Ectodermal cell (in vitro differentiated cells): ENCODE measurements around the gene BAIAP2.
"Not testable (repeated sequence)": the region's sequence is repeated elsewhere in the genome, so short reads cannot be mapped to it uniquely, and the experiment has no call there.

Experiments used
- H3K27ac ChIP-seq: 2 replicates; pipeline ENCODE4 v1.7.0; 2013; ENCODE audit warnings: mild to moderate bottlenecking, low read depth, low read length; ENCODE audit not compliant: insufficient read depth, poor library complexity, severe bottlenecking
- H3K27me3 ChIP-seq: 2 replicates; pipeline ENCODE4 v1.7.0; 2013; ENCODE audit warnings: mild to moderate bottlenecking, low read length; ENCODE audit not compliant: insufficient read depth, control insufficient read depth, poor library complexity, severe bottlenecking
- H3K36me3 ChIP-seq: one replicate; pipeline ENCODE4 v1.7.0; 2013; ENCODE audit warnings: low read length; ENCODE audit not compliant: control insufficient read depth, insufficient read depth
- H3K4me1 ChIP-seq: one replicate; pipeline ENCODE4 v1.7.0; 2013; ENCODE audit warnings: low read length; ENCODE audit not compliant: control insufficient read depth, insufficient read depth
- H3K4me3 ChIP-seq: 2 replicates; pipeline ENCODE4 v1.7.0; 2013; ENCODE audit warnings: low read depth, low read length, control low read depth; ENCODE audit not compliant: insufficient read depth
- H3K9me3 ChIP-seq: 2 replicates; pipeline ENCODE4 v1.7.0; 2013; ENCODE audit warnings: mild to moderate bottlenecking, low read length, moderate library complexity; ENCODE audit not compliant: control insufficient read depth
- WGBS, 2 experiments: methylation state at CpG; one replicate each; pipeline ENCODE4 v1.1.7; 2013; ENCODE audit warnings: missing lambda C conversion rate in 2 of 2; 5-methylcytosine and 5-hydroxymethylcytosine counted together

Gene BAIAP2

GRCh38 chr17:81030312-81030711 is 4.6 kb upstream of the BAIAP2 start:
- not testable (repeated sequence) for H3K4me3 ChIP-seq, H3K9me3 ChIP-seq, H3K36me3 ChIP-seq, H3K27ac ChIP-seq
- Histone ChIP-seq H3K4me1 (peaks cover 20% of the 10 kb centered on the region), H3K27me3 (peaks cover 12% of the 10 kb centered on the region)
- 92 to 96% methylated on average over 9 of the region's 9 CpGs for WGBS, 2 experiments

- H3K36me3 ChIP-seq, result no peaks in the 10 kb centered on the region
- H3K9me3 ChIP-seq, result no peaks in the 10 kb centered on the region
- H3K27me3 ChIP-seq, result peaks cover 15% of the 10 kb centered on the region
- H3K27ac ChIP-seq, result no peak overlapping the region
- H3K4me3 ChIP-seq, result no peak overlapping the region
- WGBS, 2 experiments, result 88 to 89% methylated on average over 32 of the region's 32 CpGs
- peaks cover 20% of the 10 kb centered on the region for H3K4me1 ChIP-seq
Measured at GRCh38 chr17:81030741-81031565, 4.0 kb upstream of the BAIAP2 start.

- no peaks in the 10 kb centered on the region for H3K36me3 ChIP-seq
- no peaks in the 10 kb centered on the region for H3K9me3 ChIP-seq
- peaks cover 27% of the 10 kb centered on the region for H3K4me1 ChIP-seq
- no peak overlapping the region for H3K27ac ChIP-seq
- no peak overlapping the region for H3K4me3 ChIP-seq
- 92% methylated on average over 40 to 41 of the region's 41 CpGs for WGBS, 2 experiments
- peaks cover 18% of the 10 kb centered on the region for H3K27me3 ChIP-seq
Measured at GRCh38 chr17:81031566-81032550, 3.1 kb upstream of the BAIAP2 start.

- Histone ChIP-seq H3K4me1 (peaks cover 31% of the 10 kb centered on the region), H3K27me3 (peaks cover 18% of the 10 kb centered on the region), H3K36me3 (no peaks in the 10 kb centered on the region), H3K4me3 (no peak overlapping the region), H3K9me3 (no peaks in the 10 kb centered on the region), H3K27ac (no peak overlapping the region)
- 91 to 92% methylated on average over 34 of the region's 34 CpGs for WGBS, 2 experiments
Measured at GRCh38 chr17:81032641-81033480, 2.1 kb upstream of the BAIAP2 start.

- Histone ChIP-seq H3K27me3 (peaks cover 18% of the 10 kb centered on the region), H3K36me3 (no peaks in the 10 kb centered on the region), H3K4me3 (peak overlapping the region; percentile 63), H3K4me1 (peaks cover 23% of the 10 kb centered on the region), H3K9me3 (no peaks in the 10 kb centered on the region), H3K27ac (no peak overlapping the region)
- 22 to 24% methylated on average over 22 of the region's 22 CpGs for WGBS, 2 experiments
Measured at GRCh38 chr17:81033535-81034167, 1.3 kb upstream of the BAIAP2 start.

- no peaks in the 10 kb centered on the region for H3K36me3 ChIP-seq
- no peaks in the 10 kb centered on the region for H3K9me3 ChIP-seq
- H3K4me1 ChIP-seq, result peaks cover 19% of the 10 kb centered on the region
- H3K4me3 ChIP-seq, result peak overlapping the region; percentile 63
- no peak overlapping the region for H3K27ac ChIP-seq
- WGBS, 2 experiments, result 0% methylated on average over 49 of the region's 49 CpGs
- peaks cover 18% of the 10 kb centered on the region for H3K27me3 ChIP-seq
Measured at GRCh38 chr17:81034168-81034777, 678 bp upstream of the BAIAP2 start.

GRCh38 chr17:81035521-81036196 is 708 bp downstream of the BAIAP2 start:
- peak overlapping the region; percentile 59 for H3K4me3 ChIP-seq
- no peaks in the 10 kb centered on the region for H3K9me3 ChIP-seq
- H3K27ac ChIP-seq, result no peak overlapping the region
- no peaks in the 10 kb centered on the region for H3K36me3 ChIP-seq
- 4% methylated on average over 65 to 66 of the region's 66 CpGs for WGBS, 2 experiments
- H3K4me1 ChIP-seq, result peaks cover 30% of the 10 kb centered on the region
- H3K27me3 ChIP-seq, result peaks cover 18% of the 10 kb centered on the region

GRCh38 chr17:81036197-81036941 is 1.4 kb downstream of the BAIAP2 start:
- WGBS, 2 experiments, result 81 to 82% methylated on average over 24 of the region's 24 CpGs
- H3K27ac ChIP-seq, result no peak overlapping the region
- H3K9me3 ChIP-seq, result no peaks in the 10 kb centered on the region

More at GRCh38 chr17:81036197-81036941, 1.4 kb downstream of the BAIAP2 start:
- peaks cover 33% of the 10 kb centered on the region for H3K4me1 ChIP-seq
- peak overlapping the region; percentile 59 for H3K4me3 ChIP-seq
- H3K27me3 ChIP-seq, result peaks cover 18% of the 10 kb centered on the region
- no peaks in the 10 kb centered on the region for H3K36me3 ChIP-seq
